Lower leg skin (tissue), 3 donors: Measurements from ENCODE around the gene PDLIM5.

Experiments
- POLR2A ChIP-seq, 2 donors: fragments of 450-650 bp; IDR thresholded peaks; one replicate each; pipeline ENCODE4 v1.6.1; 2016 to 2017; ENCODE audit warnings: antibody characterized with exemption in 2 of 2, mild to moderate bottlenecking in 1 of 2, moderate library complexity in 1 of 2
- TF ChIP-seq, protein P1 (sequence below), 3 donors: fragments of 450-650 bp; IDR thresholded peaks; one replicate each; pipeline ENCODE4 v1.5.1; 2016; ENCODE audit warnings: antibody characterized with exemption in 3 of 3, mild to moderate bottlenecking in 3 of 3, moderate library complexity in 2 of 3

DNA sequence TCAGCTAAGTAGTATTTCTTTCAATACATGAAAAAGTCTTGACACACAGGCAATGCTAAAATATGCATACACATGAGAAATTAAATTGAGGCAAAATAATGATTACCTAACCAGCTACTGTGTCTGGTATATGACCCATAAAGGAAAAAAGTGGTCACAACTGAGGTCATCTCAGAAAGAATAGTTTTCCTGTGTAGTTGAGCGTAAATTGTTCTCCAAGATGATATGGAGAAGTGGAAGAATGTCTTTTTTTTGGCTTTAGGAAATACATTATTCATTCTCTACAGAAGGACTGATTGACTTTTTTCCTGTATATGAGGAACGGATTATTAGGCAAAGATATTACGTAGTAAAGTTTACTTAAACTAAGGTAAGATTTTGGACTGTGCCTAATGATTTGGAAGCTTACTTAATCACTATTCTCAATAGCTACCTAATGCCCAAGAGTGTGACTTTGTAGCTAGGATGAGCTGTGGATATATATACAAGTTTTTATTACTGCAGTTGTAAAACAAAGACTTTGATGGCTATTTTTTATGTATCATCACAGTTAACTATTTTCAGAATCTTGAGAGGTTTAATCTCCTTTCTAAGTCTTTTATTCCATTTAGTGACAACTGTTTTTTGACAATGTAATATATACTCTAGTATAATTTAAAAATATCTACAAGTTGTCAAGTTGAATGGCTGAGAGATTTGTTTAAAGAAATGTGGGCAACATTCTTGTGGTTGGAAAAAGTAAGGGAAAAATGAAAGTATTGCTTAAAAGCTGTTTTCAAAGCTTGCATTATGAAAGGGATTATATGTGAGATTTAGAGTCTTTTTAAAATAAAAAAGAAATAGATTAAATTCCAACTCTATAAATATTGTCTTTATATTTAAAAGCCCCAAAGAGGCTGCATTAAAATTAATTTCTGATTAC is 100.2 kb downstream of the PDLIM5 start:
- TF ChIP-seq, protein P1, sequence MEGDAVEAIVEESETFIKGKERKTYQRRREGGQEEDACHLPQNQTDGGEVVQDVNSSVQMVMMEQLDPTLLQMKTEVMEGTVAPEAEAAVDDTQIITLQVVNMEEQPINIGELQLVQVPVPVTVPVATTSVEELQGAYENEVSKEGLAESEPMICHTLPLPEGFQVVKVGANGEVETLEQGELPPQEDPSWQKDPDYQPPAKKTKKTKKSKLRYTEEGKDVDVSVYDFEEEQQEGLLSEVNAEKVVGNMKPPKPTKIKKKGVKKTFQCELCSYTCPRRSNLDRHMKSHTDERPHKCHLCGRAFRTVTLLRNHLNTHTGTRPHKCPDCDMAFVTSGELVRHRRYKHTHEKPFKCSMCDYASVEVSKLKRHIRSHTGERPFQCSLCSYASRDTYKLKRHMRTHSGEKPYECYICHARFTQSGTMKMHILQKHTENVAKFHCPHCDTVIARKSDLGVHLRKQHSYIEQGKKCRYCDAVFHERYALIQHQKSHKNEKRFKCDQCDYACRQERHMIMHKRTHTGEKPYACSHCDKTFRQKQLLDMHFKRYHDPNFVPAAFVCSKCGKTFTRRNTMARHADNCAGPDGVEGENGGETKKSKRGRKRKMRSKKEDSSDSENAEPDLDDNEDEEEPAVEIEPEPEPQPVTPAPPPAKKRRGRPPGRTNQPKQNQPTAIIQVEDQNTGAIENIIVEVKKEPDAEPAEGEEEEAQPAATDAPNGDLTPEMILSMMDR (IDR thresholded peaks at IDR 0.05) = no peak
- TF ChIP-seq POLR2A (IDR thresholded peaks at IDR 0.05) = no peak
